RKO (cell line): ENCODE measurements around the gene TRABD2A.
"Not testable (repeated sequence)": the region's sequence is repeated elsewhere in the genome, so short reads cannot be mapped to it uniquely, and the experiment has no call there.

Source experiments
- DNase-seq: peaks from one replicate; pipeline ENCODE4 v3.0.0-alpha.2; 2016; ENCODE audit warnings: low spot score

Gene TRABD2A

GRCh38 chr2:84778911-84779690, 101.8 kb downstream of the TRABD2A start:
- DNase-seq = no peak

DNA sequence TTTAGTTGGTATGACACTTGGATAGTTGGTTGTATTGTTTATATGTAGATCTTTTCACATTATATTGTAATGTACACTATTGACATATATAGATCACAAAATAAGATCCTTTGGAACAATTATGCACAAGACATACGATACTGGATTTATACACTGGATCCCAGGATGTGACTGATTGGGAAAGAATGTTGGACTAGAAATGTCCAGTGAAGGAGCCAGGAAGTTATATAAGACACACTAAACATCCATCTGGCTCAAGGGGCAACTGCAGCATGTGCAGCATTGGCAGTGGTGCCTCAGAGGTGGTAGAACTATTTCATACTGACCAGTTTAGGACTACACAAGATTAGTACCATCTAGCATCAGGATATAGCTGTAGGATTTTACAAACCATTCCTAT, 104.9 kb downstream of the TRABD2A start:
- peak; percentile 55 for DNase-seq

DNA sequence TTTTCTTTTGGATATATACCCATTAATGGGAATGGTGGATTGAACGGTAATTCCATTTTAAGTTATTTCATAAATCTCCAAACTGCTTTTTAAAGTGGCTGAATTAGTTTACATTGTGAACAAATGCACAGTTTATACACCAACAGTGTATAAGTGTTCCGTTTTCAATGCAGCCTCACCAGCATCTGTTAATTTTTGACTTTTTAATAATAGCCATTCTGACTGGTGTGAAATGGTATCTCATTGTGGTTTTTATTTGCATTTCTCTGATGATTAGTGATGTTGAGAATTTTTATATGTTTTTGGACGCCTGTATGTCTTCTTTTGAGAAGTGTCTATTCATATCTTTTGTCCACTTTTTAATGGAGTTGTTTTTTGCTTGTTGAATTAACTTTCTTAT, 107.3 kb downstream of the TRABD2A start:
- DNase-seq = not testable (repeated sequence)
